Caki2 (cell line): Measurements from ENCODE around the gene GPR18. TPM values are rescaled to one million over a fixed set of nuclear protein-coding genes. Genes with fewer than 3 reads are reported as not detected.

Source experiments
- total RNA-seq: library from RNA; depleted of rRNA; stranded (reverse); fragments of >200 nt; shearing (Covaris generic); gene quantifications from 2 replicates; pipeline ENCODE4 v1.2.3, GENCODE V29; 2014; ENCODE audit warnings: low replicate concordance; rRNA removed

Gene GPR18
- total RNA-seq, 1 experiment from 2014 or later: not detected

Other genes with a start within 250 kb of the GPR18 start
- 76.7 and 115 TPM in 2 replicates for gene UBAC2, start 57.5 kb downstream of the GPR18 start, total RNA-seq
- not detected in 2 replicates for gene GPR183, start 49.0 kb upstream of the GPR18 start, total RNA-seq
- 102 and 118 TPM in 2 replicates for gene TM9SF2, start 243.1 kb upstream of the GPR18 start, total RNA-seq